ENCODE results near the gene P3H3.

DNA sequence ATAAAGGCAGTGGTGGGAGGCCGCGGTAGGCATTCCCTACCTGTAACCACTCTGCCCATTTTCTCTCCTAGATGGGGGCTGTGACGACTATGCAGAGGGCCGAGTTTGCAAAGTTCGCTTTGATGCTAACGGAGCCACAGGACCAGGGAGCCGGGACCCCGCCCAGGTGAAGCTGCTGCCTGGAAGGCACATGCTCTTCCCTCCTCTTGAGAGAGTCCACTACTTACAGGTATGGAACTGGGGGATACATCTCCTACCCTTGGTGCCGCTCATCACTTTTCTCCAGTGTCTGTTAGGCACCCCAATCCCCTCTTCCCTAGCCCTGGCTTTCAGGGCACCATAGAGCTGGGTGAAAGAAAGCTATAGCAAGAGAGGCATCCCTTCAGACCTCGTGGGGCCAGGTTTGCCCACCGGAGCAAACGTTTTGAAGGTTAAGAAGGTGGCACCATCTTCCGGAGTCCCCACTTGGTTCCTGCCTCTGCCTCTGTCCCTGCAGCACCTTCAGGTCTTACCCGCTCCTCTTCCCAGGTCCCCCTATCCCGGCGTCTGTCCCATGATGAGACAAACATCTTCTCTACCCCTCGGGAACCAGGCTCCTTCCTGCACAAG lies 2.0 kb upstream of the P3H3 start:
- TF ChIP-seq, protein P1, sequence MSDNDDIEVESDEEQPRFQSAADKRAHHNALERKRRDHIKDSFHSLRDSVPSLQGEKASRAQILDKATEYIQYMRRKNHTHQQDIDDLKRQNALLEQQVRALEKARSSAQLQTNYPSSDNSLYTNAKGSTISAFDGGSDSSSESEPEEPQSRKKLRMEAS (IDR thresholded peaks at IDR 0.05) = no peak
- TF ChIP-seq, protein P2, sequence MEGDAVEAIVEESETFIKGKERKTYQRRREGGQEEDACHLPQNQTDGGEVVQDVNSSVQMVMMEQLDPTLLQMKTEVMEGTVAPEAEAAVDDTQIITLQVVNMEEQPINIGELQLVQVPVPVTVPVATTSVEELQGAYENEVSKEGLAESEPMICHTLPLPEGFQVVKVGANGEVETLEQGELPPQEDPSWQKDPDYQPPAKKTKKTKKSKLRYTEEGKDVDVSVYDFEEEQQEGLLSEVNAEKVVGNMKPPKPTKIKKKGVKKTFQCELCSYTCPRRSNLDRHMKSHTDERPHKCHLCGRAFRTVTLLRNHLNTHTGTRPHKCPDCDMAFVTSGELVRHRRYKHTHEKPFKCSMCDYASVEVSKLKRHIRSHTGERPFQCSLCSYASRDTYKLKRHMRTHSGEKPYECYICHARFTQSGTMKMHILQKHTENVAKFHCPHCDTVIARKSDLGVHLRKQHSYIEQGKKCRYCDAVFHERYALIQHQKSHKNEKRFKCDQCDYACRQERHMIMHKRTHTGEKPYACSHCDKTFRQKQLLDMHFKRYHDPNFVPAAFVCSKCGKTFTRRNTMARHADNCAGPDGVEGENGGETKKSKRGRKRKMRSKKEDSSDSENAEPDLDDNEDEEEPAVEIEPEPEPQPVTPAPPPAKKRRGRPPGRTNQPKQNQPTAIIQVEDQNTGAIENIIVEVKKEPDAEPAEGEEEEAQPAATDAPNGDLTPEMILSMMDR (IDR thresholded peaks at IDR 0.05; ENCODE audit: low read depth, low read length, missing input control) = no peak
- TF ChIP-seq, protein P3, sequence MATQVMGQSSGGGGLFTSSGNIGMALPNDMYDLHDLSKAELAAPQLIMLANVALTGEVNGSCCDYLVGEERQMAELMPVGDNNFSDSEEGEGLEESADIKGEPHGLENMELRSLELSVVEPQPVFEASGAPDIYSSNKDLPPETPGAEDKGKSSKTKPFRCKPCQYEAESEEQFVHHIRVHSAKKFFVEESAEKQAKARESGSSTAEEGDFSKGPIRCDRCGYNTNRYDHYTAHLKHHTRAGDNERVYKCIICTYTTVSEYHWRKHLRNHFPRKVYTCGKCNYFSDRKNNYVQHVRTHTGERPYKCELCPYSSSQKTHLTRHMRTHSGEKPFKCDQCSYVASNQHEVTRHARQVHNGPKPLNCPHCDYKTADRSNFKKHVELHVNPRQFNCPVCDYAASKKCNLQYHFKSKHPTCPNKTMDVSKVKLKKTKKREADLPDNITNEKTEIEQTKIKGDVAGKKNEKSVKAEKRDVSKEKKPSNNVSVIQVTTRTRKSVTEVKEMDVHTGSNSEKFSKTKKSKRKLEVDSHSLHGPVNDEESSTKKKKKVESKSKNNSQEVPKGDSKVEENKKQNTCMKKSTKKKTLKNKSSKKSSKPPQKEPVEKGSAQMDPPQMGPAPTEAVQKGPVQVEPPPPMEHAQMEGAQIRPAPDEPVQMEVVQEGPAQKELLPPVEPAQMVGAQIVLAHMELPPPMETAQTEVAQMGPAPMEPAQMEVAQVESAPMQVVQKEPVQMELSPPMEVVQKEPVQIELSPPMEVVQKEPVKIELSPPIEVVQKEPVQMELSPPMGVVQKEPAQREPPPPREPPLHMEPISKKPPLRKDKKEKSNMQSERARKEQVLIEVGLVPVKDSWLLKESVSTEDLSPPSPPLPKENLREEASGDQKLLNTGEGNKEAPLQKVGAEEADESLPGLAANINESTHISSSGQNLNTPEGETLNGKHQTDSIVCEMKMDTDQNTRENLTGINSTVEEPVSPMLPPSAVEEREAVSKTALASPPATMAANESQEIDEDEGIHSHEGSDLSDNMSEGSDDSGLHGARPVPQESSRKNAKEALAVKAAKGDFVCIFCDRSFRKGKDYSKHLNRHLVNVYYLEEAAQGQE (IDR thresholded peaks at IDR 0.05) = no peak
- no peak for TF ChIP-seq TAF1 (conservative IDR thresholded peaks at IDR 0.05)
- TF ChIP-seq, protein P4, sequence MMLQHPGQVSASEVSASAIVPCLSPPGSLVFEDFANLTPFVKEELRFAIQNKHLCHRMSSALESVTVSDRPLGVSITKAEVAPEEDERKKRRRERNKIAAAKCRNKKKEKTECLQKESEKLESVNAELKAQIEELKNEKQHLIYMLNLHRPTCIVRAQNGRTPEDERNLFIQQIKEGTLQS (IDR thresholded peaks at IDR 0.05) = no peak

Data from liver (tissue), 3 donors.